Stimulated activated CD8-positive, alpha-beta memory T cell treated with anti-CD3 and anti-CD28 coated beads, Interleukin-15, amount 100 ng/mL, for 48 hours (primary cell): ENCODE results near the gene NTMT2.

Source experiments
- DNase-seq, 2 donors: peaks; one replicate each; pipeline ENCODE4 v3.0.0-alpha.2; 2020; ENCODE audit warnings: low read depth in 2 of 2

NTMT2 gene

GRCh38 chr1:170209125-170209524 is 63.4 kb downstream of the NTMT2 start:
- no peak for DNase-seq

GRCh38 chr1:170210142-170210541 is 64.4 kb downstream of the NTMT2 start:
- no peak for DNase-seq

GRCh38 chr1:170213596-170213995 is 67.8 kb downstream of the NTMT2 start:
- no peak for DNase-seq

- DNase-seq: no peak
These were observed 68.6 kb downstream of the NTMT2 start for GRCh38 chr1:170214117-170215032.

GRCh38 chr1:170215072-170215885 is 69.5 kb downstream of the NTMT2 start:
- no peak for DNase-seq

- DNase-seq: no peak
These were observed 71.9 kb downstream of the NTMT2 start for GRCh38 chr1:170217517-170218256.

GRCh38 chr1:170218257-170218650 is 72.5 kb downstream of the NTMT2 start:
- no peak for DNase-seq
